Adrenal gland (tissue), 12 donors: ENCODE data around the gene CBR3. TPM values are rescaled to one million over a fixed set of nuclear protein-coding genes. Genes with fewer than 3 reads are reported as not detected.

Experiments used
- DNase-seq, 7 donors: peaks; one replicate each; pipeline ENCODE4 v3.0.0-alpha.2; 2019 to 2020
- H3K27ac ChIP-seq, 5 donors: fragments of 200-600 bp; sonication (generic) in 4 of 5; 1 replicate in 3 of 5; 2 replicates in 2 of 5; pipeline versions ENCODE4 v1.5.1 to v1.8.0; 2016 to 2020; ENCODE audit warnings: mild to moderate bottlenecking in 1 of 5
- H3K27me3 ChIP-seq: fragments of 200-600 bp; 2 replicates; pipeline ENCODE4 v1.8.0; 2021
- H3K36me3 ChIP-seq, 2 donors: fragments of 200-600 bp; replicated peaks in 1 of 2; 1 replicate in 1 of 2; 2 replicates in 1 of 2; pipeline versions ENCODE4 v1.5.1 to v1.8.0; 2018 to 2022
- H3K4me1 ChIP-seq, 2 donors: fragments of 200-600 bp; replicated peaks in 1 of 2; 1 replicate in 1 of 2; 2 replicates in 1 of 2; pipeline versions ENCODE4 v1.5.1 to v1.8.0; 2018 to 2021
- H3K4me3 ChIP-seq, 4 donors: fragments of 200-600 bp; sonication (generic) in 3 of 4; one replicate each; pipeline ENCODE4 v1.5.1; 2016 to 2018
- H3K9me3 ChIP-seq, 3 donors: fragments of 200-600 bp; sonication (generic) in 1 of 3; replicated peaks in 1 of 3; 1 replicate in 2 of 3; 2 replicates in 1 of 3; pipeline versions ENCODE4 v1.5.1 to v1.8.0; 2016 to 2021
- POLR2A ChIP-seq, 2 donors: fragments of 450-650 bp; IDR thresholded peaks; one replicate each; pipeline ENCODE4 v1.6.1; 2017; ENCODE audit warnings: antibody characterized with exemption in 2 of 2, mild to moderate bottlenecking in 2 of 2, moderate library complexity in 1 of 2
- WGBS, 4 donors: extraction: QIAGEN DNeasy Blood & Tissue Kit in 2 of 4; methylation state at CpG; one replicate each; pipeline versions ENCODE4 v1.1.5 to v1.1.7; 2013 to 2017; 5-methylcytosine and 5-hydroxymethylcytosine counted together
- intact Hi-C, 2 donors: fragments of 100-400 bp; cut with DNase I; formaldehyde crosslinking; loops; one replicate each; pipeline versions ENCODE4 v1.14.1 to v1.15.0; 2022 to 2023
- polyA plus RNA-seq, 3 donors: library from polyadenylated mRNA; stranded (reverse); fragments of 200-250 nt in 2 of 3; fragments of 350-450 nt in 1 of 3; fragmentation: Illumina TruSeq in 1 of 3; extraction: RNeasy Lipid Tissue Mini Kit (QIAGEN cat#74804) in 1 of 3; gene quantifications; one replicate each; pipeline ENCODE4 v1.2.3, GENCODE V29; 2013 to 2014
- total RNA-seq, 9 donors: library from RNA; depleted of rRNA in 4 of 9; stranded (reverse); fragments of >200 nt in 4 of 9; fragments of 120-200 nt in 1 of 9; fragmentation: NEBNext Ultra II Directional in 1 of 9; extraction: Animal tissue kit (Norgen Biotek cat#: 25700) in 1 of 9; gene quantifications; one replicate each; pipeline versions ENCODE4 v1.1.0 to v1.2.4, GENCODE V29; 2013 to 2023
- TF ChIP-seq, protein P1 (sequence below), 6 experiments: fragments of 450-650 bp in 4 of 6; fragments of 200-600 bp in 2 of 6; sonication (generic) in 1 of 6; IDR thresholded peaks; 1 replicate in 5 of 6; 2 replicates in 1 of 6; pipeline versions ENCODE4 v1.5.1 to v1.8.0; 2016 to 2021; ENCODE audit warnings: antibody characterized with exemption in 6 of 6, mild to moderate bottlenecking in 2 of 6, moderate library complexity in 1 of 6
- donor health status: healthy with polysubstance abuse.
- donor health status: Bipolar disorder and iron deficiency.
- donor health status: DM: yes; HTN: yes; CAD: no.
- donor health status: DM: no; HTN: no; CAD: no.
- donor health status: DM: no; HTN: no; CAD: no.
- donor health status: DM: yes; HTN: yes; CAD: no.

Gene CBR3
- total and polyA plus RNA-seq, 12 donors, result 0.83 to 10.7 (median 2.8) TPM

DNA sequence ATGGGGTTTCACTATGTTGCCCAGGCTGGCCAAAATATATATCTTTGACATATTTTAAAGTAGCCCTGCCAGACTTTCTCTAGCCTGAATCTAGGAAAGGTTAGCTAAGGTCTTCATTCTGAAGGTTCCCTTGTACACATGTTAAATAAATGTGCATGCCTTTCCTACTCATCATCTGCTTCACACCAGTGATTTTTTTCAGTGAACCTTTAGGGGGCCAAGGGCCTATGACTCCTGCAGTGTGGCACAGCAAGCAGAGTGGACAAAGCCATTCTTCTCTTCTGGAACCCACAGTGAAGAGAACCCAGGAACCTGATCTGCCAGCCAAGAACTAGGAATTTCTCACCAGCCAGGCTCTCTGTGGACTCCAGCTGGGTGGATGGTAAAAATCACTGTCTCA, 42.2 kb upstream of the CBR3 start:
- Histone ChIP-seq H3K9me3 (no peaks in the 10 kb centered on the region), H3K4me1 (peaks cover 0 to 2% of the 10 kb centered on the region in 2 donors), H3K27ac (no peak overlapping the region), H3K27me3 (no peaks in the 10 kb centered on the region), H3K4me3 (no peak overlapping the region), H3K36me3 (no peaks in the 10 kb centered on the region)
- TF ChIP-seq POLR2A (IDR thresholded peaks at IDR 0.05), result no peak
- TF ChIP-seq, protein P1, sequence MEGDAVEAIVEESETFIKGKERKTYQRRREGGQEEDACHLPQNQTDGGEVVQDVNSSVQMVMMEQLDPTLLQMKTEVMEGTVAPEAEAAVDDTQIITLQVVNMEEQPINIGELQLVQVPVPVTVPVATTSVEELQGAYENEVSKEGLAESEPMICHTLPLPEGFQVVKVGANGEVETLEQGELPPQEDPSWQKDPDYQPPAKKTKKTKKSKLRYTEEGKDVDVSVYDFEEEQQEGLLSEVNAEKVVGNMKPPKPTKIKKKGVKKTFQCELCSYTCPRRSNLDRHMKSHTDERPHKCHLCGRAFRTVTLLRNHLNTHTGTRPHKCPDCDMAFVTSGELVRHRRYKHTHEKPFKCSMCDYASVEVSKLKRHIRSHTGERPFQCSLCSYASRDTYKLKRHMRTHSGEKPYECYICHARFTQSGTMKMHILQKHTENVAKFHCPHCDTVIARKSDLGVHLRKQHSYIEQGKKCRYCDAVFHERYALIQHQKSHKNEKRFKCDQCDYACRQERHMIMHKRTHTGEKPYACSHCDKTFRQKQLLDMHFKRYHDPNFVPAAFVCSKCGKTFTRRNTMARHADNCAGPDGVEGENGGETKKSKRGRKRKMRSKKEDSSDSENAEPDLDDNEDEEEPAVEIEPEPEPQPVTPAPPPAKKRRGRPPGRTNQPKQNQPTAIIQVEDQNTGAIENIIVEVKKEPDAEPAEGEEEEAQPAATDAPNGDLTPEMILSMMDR (IDR thresholded peaks at IDR 0.05), result no peak
- no peak for DNase-seq
- intact Hi-C loops, result no loop called here

DNA sequence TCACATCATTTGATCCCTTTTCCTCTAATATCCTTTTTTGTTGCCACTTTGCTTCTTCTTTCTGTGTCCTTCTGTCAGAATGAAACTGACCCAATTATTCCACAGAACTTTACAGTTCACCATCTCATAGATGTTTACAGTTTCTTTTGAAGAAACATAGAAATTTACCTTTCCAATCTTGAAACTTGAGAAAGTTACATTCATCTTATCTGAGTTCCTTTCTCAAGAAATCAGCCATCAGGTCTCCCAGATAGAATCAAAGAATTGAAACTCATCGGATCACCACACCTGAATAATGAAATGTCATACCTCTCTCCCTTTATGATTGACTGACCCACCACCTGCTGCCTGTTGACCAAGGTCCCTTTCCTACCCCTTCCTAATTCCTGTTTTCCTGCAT, 41.4 kb upstream of the CBR3 start:
- 75 to 100% (median 88%) methylated on average over 1 of the region's 1 CpG for WGBS, 4 donors
- Histone ChIP-seq H3K27ac (no peak overlapping the region), H3K9me3 (no peaks in the 10 kb centered on the region), H3K4me1 (peaks cover 0 to 10% of the 10 kb centered on the region in 2 donors), H3K27me3 (no peaks in the 10 kb centered on the region), H3K4me3 (no peak overlapping the region), H3K36me3 (no peaks in the 10 kb centered on the region)
- no peak for TF ChIP-seq POLR2A (IDR thresholded peaks at IDR 0.05)
- TF ChIP-seq, protein P1 (IDR thresholded peaks at IDR 0.05), result no peak
- DNase-seq, result no peak
- intact Hi-C loops, result no loop called here

DNA sequence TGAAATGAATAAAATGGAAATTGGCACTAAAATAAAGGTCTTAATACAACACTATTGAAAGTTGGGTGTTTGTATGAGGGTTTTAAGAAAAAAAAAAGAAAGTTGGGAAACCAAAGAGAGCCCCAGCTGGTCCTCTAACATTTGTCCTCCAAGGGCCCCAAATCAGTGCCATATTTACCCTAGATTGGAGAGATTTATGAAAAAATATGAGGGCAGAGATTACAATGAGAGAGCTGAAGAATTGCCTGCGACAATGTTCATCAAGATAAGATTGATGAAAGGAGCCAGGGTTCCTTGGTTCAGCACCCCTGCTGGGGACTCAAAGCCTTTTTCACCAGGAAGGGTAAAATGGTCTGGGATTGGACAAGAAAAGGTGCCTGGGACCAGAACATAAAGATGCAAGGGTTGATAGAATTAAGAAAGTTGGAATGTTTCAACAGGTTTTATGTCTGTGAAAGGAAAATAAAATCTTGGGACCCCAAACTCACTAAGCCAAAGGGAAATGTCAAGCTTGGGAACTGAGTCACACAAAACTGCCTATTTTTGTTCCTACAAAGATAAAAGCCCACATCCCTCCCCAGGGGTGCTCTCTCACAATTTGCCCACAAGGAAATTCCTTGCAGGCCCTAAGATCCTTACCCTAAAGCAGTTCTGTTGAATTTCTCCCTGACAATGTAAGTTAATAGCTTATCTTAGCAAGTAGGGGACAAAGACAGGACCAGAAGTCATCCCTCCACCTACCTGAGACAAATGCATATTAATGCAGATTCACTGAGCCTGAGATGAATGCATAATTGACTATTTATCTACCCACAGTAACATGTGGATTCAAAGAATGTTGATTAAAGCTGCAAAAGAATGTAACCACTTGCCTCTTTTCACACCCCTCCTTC, 38.2 kb upstream of the CBR3 start:
- no peaks in the 10 kb centered on the region for H3K9me3 ChIP-seq

DNA sequence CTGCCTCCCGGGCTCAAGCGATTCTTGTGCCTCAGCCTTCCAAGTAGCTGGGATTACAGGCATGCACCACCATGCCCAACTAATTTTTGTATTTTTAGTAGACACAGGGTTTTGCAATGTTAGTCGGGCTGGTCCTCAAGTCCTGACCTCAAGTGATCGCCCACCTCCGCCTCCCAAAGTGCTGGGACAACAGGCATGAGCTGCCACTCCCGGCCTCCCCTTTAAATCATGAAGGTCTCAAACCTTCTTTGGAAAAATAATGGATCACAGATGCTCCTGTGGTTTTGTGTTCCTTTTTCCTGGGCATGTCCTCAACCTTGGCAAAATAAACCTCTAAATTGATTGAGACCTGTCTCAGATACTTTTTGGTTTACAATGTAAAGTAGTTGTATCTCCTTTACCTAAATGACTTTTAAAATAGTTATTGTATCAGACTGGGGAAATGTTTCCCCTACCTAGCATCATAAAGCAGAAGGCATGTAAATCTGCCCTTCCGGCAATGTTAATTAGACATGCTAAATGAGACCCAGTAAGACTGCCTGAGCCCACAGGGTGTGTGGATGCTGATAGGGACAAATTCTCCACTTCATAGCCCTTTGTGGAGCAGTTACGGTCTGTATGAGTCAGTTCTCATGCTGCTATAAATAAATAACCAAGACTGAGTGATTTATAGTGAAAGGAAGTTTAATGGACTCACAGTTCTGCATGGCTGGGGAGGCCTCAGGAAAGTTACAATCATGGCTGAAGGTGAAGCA, 37.3 kb upstream of the CBR3 start:
- H3K27ac ChIP-seq, result no peak overlapping the region
- H3K4me1 ChIP-seq, result peaks cover 0 to 10% of the 10 kb centered on the region in 2 donors
- intact Hi-C loops, result no loop called here
- H3K4me3 ChIP-seq, result no peak overlapping the region
- H3K27me3 ChIP-seq, result peaks cover 5% of the 10 kb centered on the region
- TF ChIP-seq, protein P1 (IDR thresholded peaks at IDR 0.05), result no peak
- TF ChIP-seq POLR2A (IDR thresholded peaks at IDR 0.05), result no peak
- DNase-seq, result no peak
- no peaks in the 10 kb centered on the region for H3K36me3 ChIP-seq
- 76 to 84% (median 78%) methylated on average over 8 of the region's 8 CpGs for WGBS, 4 donors
- no peaks in the 10 kb centered on the region for H3K9me3 ChIP-seq

More for the DNA sequence above, 38.2 kb upstream of the CBR3 start:
- no peak for TF ChIP-seq POLR2A (IDR thresholded peaks at IDR 0.05)
- TF ChIP-seq, protein P1 (IDR thresholded peaks at IDR 0.05), result no peak
- Histone ChIP-seq H3K36me3 (no peaks in the 10 kb centered on the region), H3K27me3 (peaks cover 5% of the 10 kb centered on the region), H3K4me1 (peaks cover 0 to 10% of the 10 kb centered on the region in 2 donors), H3K27ac (no peak overlapping the region), H3K4me3 (no peak overlapping the region)
- DNase-seq, result no peak
- intact Hi-C loops, result no loop called here
- WGBS, 4 donors, result 67 to 89% (median 83%) methylated on average over 1 of the region's 1 CpG
